ENCODE results near the gene NAMPT. TPM values are rescaled to one million over a fixed set of nuclear protein-coding genes. Genes with fewer than 3 reads are reported as not detected.
A peak's percentile ranks its signal among the peaks of the same experiment; 100 is the strongest.

Gene NAMPT
- total and polyA plus RNA-seq, 8 donors, result 24.5 to 127 (median 59.1) TPM

DNA sequence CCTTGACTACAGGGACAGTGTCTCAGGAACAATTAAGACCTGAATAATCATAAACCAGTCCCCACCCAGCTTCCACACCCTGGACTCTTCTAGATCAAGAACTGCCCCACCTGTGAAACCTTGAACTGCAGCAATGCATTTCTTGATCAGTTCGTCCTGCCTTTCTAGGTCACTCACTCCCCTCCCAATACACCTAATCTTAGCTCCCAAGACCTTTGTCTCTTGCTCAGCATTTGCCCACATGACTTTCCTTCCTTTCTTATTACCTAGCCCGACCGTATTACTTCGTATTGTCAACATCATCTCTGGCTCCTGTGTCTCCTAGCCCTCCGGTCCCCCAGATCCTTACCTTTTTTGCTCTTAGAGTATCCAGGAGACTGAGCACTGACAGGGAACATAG lies 5.5 kb upstream of the NAMPT start:
- Histone ChIP-seq H3K27ac (peak overlapping the region in 3 of 4 donors; percentile 29 to 53 (median 42)), H3K4me3 (no peak overlapping the region), H3K9me3 (no peaks in the 10 kb centered on the region), H3K4me1 (peaks cover 0 to 15% (median 15%) of the 10 kb centered on the region in 3 donors), H3K36me3 (no peaks in the 10 kb centered on the region), H3K27me3 (no peaks in the 10 kb centered on the region)
- 37 to 40% methylated on average over 5 of the region's 5 CpGs for WGBS, 2 donors
- FAIRE-seq (no peak), DNase-seq (no peak), ATAC-seq (peak in 3 of 4 donors; percentile 6 to 24 (median 23))
- intact Hi-C loops (cut with DNase I), result no loop called here
- TF ChIP-seq CTCF (IDR thresholded peaks at IDR 0.05), result no peak

- FAIRE-seq (no peak), ATAC-seq (no peak), DNase-seq (no peak)
- no peaks in the 10 kb centered on the region for H3K27me3 ChIP-seq
- intact Hi-C loops (cut with DNase I), result no loop called here
- no peaks in the 10 kb centered on the region for H3K36me3 ChIP-seq
- no peak for TF ChIP-seq CTCF (IDR thresholded peaks at IDR 0.05)
- 47 to 52% methylated on average over 1 of the region's 1 CpG for WGBS, 2 donors
- peaks cover 0 to 15% (median 15%) of the 10 kb centered on the region in 3 donors for H3K4me1 ChIP-seq
- no peaks in the 10 kb centered on the region for H3K9me3 ChIP-seq
- H3K4me3 ChIP-seq, result no peak overlapping the region
- peak overlapping the region in 2 of 4 donors; percentile 42 to 53 for H3K27ac ChIP-seq
Observed at GRCh38 chr7:106289848-106290247, 5.1 kb upstream of the NAMPT start.

DNA sequence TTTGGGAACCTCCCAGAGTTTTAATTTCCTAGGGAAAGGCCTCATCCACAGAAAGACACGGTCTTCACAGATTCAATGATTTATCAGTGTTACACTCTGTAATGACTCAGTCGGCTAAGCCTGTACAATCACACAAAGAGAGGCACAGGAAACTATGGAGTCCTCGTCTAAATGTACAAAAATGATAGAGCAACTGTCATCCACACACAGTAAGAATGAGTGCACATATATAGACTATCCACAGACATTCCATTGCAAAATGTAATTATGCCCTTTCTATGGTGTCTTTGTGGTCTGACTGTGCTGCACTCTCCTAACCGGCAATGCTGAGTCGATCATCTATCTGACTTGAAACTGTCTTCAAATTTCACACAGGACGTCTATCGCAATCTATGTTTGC lies 3.5 kb upstream of the NAMPT start:
- Histone ChIP-seq H3K9me3 (no peaks in the 10 kb centered on the region), H3K27me3 (no peaks in the 10 kb centered on the region), H3K36me3 (no peaks in the 10 kb centered on the region), H3K27ac (no peak overlapping the region), H3K4me3 (no peak overlapping the region), H3K4me1 (peaks cover 0 to 15% (median 15%) of the 10 kb centered on the region in 3 donors)
- no peak for TF ChIP-seq CTCF (IDR thresholded peaks at IDR 0.05)
- WGBS, 2 donors, result 85 to 90% methylated on average over 7 of the region's 7 CpGs
- ATAC-seq (no peak), FAIRE-seq (no peak), DNase-seq (no peak)
- intact Hi-C loops (cut with DNase I), result no loop called here

DNA sequence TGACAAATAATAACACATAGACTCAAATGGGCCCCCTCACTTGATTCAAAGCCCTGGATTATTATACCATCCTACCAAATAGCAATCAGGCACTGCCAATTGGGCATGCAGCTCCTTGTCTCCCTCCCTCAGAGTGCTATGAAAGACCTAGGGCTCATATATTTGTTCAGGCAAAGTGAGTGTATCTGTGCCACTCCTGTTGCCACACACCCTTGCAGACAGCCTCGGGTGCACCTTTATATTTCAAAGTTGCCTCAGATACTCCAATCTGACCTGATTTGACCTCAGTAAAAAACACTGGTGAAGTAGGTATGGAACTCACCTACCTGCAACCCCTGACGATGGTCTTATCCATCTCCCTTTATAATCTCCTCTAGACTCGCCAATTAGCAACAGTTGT lies 3.0 kb upstream of the NAMPT start:
- DNase-seq, result no peak
- no peak overlapping the region for H3K27ac ChIP-seq
- no peak for FAIRE-seq
- no peak for ATAC-seq
- no peak overlapping the region for H3K4me3 ChIP-seq
- H3K36me3 ChIP-seq, result no peaks in the 10 kb centered on the region
- 66 to 82% methylated on average over 3 of the region's 3 CpGs for WGBS, 2 donors
- no peaks in the 10 kb centered on the region for H3K27me3 ChIP-seq
- intact Hi-C loops (cut with DNase I), result no loop called here
- TF ChIP-seq CTCF (IDR thresholded peaks at IDR 0.05), result no peak
- peaks cover 0 to 20% (median 19%) of the 10 kb centered on the region in 3 donors for H3K4me1 ChIP-seq
- H3K9me3 ChIP-seq, result no peaks in the 10 kb centered on the region

GRCh38 chr7:106285855-106286492 lies 1.2 kb upstream of the NAMPT start:
- H3K4me3 ChIP-seq, result peak overlapping the region; percentile 24 to 83 (median 52)
- no peak for ATAC-seq
- no peak for DNase-seq
- H3K9me3 ChIP-seq, result no peaks in the 10 kb centered on the region
- no peak for TF ChIP-seq CTCF (IDR thresholded peaks at IDR 0.05)
- no peaks in the 10 kb centered on the region for H3K36me3 ChIP-seq
- 19 to 29% methylated on average over 14 of the region's 14 CpGs for WGBS, 2 donors
- peaks cover 0 to 27% (median 17%) of the 10 kb centered on the region in 3 donors for H3K4me1 ChIP-seq
- intact Hi-C loops (cut with DNase I), result no loop called here
- FAIRE-seq, result no peak
- peak overlapping the region; percentile 70 to 98 (median 92) for H3K27ac ChIP-seq
- no peaks in the 10 kb centered on the region for H3K27me3 ChIP-seq

Data from pancreas (tissue), 10 donors.